ENCODE data around the gene CIDEC.

Gene CIDEC

GRCh38 chr3:9864200-9864927 lies 15.7 kb downstream of the CIDEC start:
- Histone ChIP-seq H3K27me3 (ENCODE audit: insufficient read depth, low read depth) (no peaks in the 10 kb centered on the region), H3K36me3 (ENCODE audit: insufficient read depth) (no peaks in the 10 kb centered on the region), H3K4me3 (IDR thresholded peaks at IDR 0.05; ENCODE audit: insufficient read depth, low read depth, low read length) (no peak overlapping the region), H4K20me1 (ENCODE audit: insufficient read depth) (no peaks in the 10 kb centered on the region), H3K4me1 (ENCODE audit: low read depth, poor library complexity, severe bottlenecking) (no peaks in the 10 kb centered on the region), H3K4me2 (no peak overlapping the region), H2AFZ (ENCODE audit: low read depth) (no peak overlapping the region), H3K79me2 (ENCODE audit: insufficient read depth, low read depth) (no peaks in the 10 kb centered on the region), H3K9ac (no peak overlapping the region), H3K27ac (no peak overlapping the region)
- TF ChIP-seq CTCF (conservative IDR thresholded peaks at IDR 0.05; ENCODE audit: low read depth, low read length): no peak

GRCh38 chr3:9863058-9863772 lies 16.8 kb downstream of the CIDEC start:
- no peak overlapping the region for H3K9ac ChIP-seq
- no peaks in the 10 kb centered on the region for H4K20me1 ChIP-seq (ENCODE audit: insufficient read depth)
- no peak overlapping the region for H3K27ac ChIP-seq
- no peak overlapping the region for H2AFZ ChIP-seq (ENCODE audit: low read depth)
- no peak for TF ChIP-seq CTCF (conservative IDR thresholded peaks at IDR 0.05; ENCODE audit: low read depth, low read length)
- no peaks in the 10 kb centered on the region for H3K4me1 ChIP-seq (ENCODE audit: low read depth, poor library complexity, severe bottlenecking)
- H3K27me3 ChIP-seq (ENCODE audit: insufficient read depth, low read depth): no peaks in the 10 kb centered on the region
- H3K79me2 ChIP-seq (ENCODE audit: insufficient read depth, low read depth): no peaks in the 10 kb centered on the region
- H3K4me3 ChIP-seq (IDR thresholded peaks at IDR 0.05; ENCODE audit: insufficient read depth, low read depth, low read length): no peak overlapping the region
- H3K4me2 ChIP-seq: no peak overlapping the region
- no peaks in the 10 kb centered on the region for H3K36me3 ChIP-seq (ENCODE audit: insufficient read depth)

GRCh38 chr3:9862391-9863057 lies 17.5 kb downstream of the CIDEC start:
- Histone ChIP-seq H3K4me1 (ENCODE audit: low read depth, poor library complexity, severe bottlenecking) (no peaks in the 10 kb centered on the region), H4K20me1 (ENCODE audit: insufficient read depth) (no peaks in the 10 kb centered on the region), H3K4me3 (IDR thresholded peaks at IDR 0.05; ENCODE audit: insufficient read depth, low read depth, low read length) (no peak overlapping the region), H3K27ac (no peak overlapping the region), H3K4me2 (no peak overlapping the region), H3K79me2 (ENCODE audit: insufficient read depth, low read depth) (no peaks in the 10 kb centered on the region), H2AFZ (ENCODE audit: low read depth) (no peak overlapping the region), H3K27me3 (ENCODE audit: insufficient read depth, low read depth) (no peaks in the 10 kb centered on the region), H3K9ac (no peak overlapping the region), H3K36me3 (ENCODE audit: insufficient read depth) (no peaks in the 10 kb centered on the region)
- no peak for TF ChIP-seq CTCF (conservative IDR thresholded peaks at IDR 0.05; ENCODE audit: low read depth, low read length)

- H4K20me1 ChIP-seq (ENCODE audit: insufficient read depth): no peaks in the 10 kb centered on the region
- H3K27me3 ChIP-seq (ENCODE audit: insufficient read depth, low read depth): no peaks in the 10 kb centered on the region
- H3K4me2 ChIP-seq: no peak overlapping the region
- no peaks in the 10 kb centered on the region for H3K79me2 ChIP-seq (ENCODE audit: insufficient read depth, low read depth)
- TF ChIP-seq CTCF (conservative IDR thresholded peaks at IDR 0.05; ENCODE audit: low read depth, low read length): no peak
- H3K9ac ChIP-seq: no peak overlapping the region
- H3K27ac ChIP-seq: no peak overlapping the region
- no peak overlapping the region for H2AFZ ChIP-seq (ENCODE audit: low read depth)
- no peaks in the 10 kb centered on the region for H3K36me3 ChIP-seq (ENCODE audit: insufficient read depth)
- H3K4me1 ChIP-seq (ENCODE audit: low read depth, poor library complexity, severe bottlenecking): no peaks in the 10 kb centered on the region
- no peak overlapping the region for H3K4me3 ChIP-seq (IDR thresholded peaks at IDR 0.05; ENCODE audit: insufficient read depth, low read depth, low read length)
These were observed 18.4 kb downstream of the CIDEC start for GRCh38 chr3:9861626-9862130.

Data from KMS-11 (cell line).